LNCaP clone FGC (cell line): ENCODE data around the gene ADD2.

Experiments used
- DNase-seq: peaks from one replicate; pipeline ENCODE4 v3.0.0-alpha.2; 2011; ENCODE audit warnings: low read depth
- H3K4me3 ChIP-seq: 2 replicates; pipeline ENCODE4 v1.5.1; 2011; ENCODE audit warnings: mild to moderate bottlenecking, low read depth, low read length, control low read depth
- TF ChIP-seq, protein P1 (sequence below): IDR thresholded peaks from 2 replicates; pipeline ENCODE4 v1.5.1; 2012; ENCODE audit warnings: mild to moderate bottlenecking; ENCODE audit not compliant: control insufficient read depth, insufficient read depth; ENCODE audit errors: extremely low read depth

ADD2 gene

DNA sequence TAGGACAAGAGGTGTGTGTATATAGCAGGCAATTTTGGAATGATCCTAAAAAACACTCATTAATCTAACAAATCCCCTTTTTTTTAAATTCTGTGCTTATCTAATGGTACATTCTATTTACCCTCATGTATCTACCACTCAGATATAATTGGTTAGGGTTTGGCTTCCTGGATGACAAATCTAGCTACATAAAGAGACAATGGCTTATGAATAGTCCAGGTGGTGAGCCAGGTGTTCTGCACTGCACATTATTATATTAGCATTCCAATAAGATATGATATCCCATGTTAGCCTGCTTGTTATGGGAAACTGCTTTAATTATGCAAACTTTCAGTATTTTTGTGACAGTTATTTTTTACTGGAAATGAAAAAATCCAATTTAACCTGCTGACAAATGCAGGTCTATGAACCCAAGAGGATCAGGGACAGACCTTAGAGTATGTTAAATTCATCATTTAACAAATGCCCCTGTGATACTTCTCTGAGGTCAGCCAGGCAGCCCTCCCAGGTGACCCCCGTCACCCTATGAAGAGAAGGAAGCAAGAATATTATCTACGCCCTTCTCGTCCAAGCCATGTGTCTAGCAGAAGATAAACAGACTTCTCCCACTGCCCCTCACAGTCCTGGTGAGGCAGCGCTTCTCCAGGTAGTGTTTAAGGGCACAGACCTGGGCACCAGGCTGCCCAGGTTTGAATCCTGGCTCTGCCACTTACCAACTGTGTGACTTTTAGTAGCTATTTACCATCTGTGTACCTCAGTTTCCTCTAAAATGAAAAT lies 83.0 kb downstream of the ADD2 start:
- no peak for DNase-seq
- H3K4me3 ChIP-seq, result no peak overlapping the region
- TF ChIP-seq, protein P1, sequence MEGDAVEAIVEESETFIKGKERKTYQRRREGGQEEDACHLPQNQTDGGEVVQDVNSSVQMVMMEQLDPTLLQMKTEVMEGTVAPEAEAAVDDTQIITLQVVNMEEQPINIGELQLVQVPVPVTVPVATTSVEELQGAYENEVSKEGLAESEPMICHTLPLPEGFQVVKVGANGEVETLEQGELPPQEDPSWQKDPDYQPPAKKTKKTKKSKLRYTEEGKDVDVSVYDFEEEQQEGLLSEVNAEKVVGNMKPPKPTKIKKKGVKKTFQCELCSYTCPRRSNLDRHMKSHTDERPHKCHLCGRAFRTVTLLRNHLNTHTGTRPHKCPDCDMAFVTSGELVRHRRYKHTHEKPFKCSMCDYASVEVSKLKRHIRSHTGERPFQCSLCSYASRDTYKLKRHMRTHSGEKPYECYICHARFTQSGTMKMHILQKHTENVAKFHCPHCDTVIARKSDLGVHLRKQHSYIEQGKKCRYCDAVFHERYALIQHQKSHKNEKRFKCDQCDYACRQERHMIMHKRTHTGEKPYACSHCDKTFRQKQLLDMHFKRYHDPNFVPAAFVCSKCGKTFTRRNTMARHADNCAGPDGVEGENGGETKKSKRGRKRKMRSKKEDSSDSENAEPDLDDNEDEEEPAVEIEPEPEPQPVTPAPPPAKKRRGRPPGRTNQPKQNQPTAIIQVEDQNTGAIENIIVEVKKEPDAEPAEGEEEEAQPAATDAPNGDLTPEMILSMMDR, result no peak

DNA sequence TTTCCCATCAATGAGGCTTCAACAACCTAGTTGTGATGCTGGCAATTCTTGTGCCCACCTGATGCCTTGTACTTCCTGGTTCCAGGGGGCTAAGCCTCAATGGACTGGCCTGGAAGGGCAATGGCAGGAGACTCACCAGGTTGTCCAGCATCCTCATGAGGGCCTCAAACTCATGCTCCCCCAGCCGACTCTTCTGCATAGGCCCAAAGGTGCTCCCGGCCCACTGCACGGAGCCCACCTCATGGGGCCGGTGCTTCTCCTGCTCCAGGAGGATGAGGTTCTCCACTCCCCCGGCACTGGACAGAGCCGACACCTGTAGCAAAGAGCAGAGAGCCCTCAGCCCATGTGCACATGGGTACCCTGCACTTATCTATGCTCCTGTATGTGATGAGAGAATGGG lies 84.5 kb downstream of the ADD2 start:
- TF ChIP-seq, protein P1, result no peak
- DNase-seq, result no peak
- H3K4me3 ChIP-seq, result no peak overlapping the region

DNA sequence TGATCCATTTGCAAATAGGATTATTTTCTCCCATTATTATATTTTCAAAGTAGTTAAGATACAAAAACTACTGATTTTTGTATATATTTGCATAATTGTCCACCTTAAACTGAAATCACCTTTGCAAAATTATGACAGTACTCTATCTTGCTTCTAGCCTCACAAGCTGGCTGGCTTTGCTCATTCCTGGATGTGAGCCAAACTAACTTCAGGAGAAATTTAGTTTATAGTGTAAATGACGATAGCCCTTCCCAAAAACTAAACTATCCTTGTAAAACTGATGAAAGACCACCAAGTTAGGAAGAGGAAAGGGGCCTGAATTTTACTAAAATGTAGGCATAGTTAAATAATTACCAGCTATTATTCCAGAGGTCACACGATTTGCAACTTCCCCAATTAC lies 87.3 kb downstream of the ADD2 start:
- TF ChIP-seq, protein P1, result no peak
- no peak for DNase-seq
- H3K4me3 ChIP-seq, result no peak overlapping the region

DNA sequence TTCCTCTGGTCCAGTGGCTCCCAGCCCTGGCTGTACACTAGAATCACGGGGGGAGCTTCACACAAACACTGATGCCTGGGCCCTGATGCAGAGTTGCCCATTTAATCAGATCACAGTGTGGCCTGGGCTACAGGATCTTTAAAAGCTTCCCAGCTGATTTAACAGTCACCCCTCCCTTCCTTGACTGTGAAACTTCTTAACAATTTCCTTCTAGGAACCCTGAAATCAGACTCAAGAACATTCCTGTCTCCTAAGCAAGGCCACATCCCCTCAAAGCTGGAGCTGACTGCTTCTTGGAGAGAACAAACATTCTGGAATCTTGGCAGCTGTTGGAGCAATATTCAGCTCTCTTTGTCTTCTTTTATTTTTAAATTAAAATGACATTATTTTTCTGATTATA lies 88.7 kb downstream of the ADD2 start:
- no peak overlapping the region for H3K4me3 ChIP-seq
- DNase-seq, result no peak
- TF ChIP-seq, protein P1, result no peak

DNA sequence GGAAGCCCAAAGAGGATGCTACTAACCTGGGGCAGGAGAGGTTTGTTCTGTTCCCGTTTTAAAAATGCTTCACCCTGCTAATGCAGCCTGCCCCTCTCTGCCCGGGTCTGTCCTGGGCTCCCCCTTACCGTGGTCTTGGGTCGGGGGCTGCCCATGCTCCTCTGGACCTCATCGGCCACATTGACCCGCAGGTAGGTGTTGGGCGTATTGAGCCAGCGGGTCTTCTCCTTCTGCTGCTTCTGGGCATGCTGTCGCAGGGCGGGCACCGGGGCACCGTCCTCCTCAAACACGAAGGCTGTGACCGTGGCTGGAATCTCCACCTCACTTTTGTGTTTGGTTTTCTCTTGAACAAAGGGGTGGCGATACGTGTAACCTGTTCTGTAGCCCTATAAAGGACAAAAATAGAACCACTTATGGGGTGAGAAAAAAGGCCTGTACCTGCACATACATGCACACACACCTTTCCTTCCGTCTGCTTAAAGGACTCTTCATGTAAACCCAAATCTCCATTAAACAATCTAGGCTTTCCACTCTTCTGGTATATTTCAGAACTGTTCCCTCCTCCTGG lies 89.3 kb downstream of the ADD2 start:
- no peak overlapping the region for H3K4me3 ChIP-seq
- TF ChIP-seq, protein P1, result no peak
- DNase-seq, result no peak

DNA sequence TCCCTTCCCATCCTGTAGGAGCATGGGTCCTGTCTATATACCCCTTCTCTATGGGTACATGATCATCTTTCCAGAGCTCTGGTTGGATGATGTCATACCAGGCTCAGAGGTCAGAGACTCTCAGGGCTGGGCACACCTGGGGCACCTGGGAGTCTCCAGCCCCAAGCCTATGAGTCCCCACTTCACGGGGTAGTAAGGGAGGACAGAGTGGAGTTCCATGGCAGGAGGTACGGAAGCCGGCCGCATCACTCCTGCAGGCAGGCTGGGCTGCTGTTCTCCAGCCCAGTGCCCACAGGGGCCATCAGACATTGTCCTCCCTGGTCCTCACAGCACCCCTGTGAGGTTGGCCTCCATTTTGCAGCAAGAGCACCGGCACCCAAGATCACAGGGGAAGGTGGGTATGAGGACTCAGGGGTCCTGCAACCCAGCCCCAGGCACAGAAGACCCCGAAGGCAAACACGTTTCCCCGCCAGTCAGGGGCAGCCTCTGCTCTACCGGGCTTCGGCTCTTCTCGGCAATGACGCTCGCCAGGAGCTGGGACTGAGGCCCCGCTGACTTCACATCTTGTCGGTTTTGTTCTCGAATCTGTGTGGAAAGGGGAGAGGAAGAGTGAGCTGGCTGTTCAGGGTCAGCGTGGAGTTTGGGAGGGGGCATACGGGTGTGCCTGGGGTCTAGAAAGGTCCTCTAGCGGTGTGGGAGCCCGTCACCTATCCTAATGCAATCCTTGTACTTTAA lies 91.5 kb downstream of the ADD2 start:
- no peak overlapping the region for H3K4me3 ChIP-seq
- TF ChIP-seq, protein P1, result no peak
- no peak for DNase-seq

DNA sequence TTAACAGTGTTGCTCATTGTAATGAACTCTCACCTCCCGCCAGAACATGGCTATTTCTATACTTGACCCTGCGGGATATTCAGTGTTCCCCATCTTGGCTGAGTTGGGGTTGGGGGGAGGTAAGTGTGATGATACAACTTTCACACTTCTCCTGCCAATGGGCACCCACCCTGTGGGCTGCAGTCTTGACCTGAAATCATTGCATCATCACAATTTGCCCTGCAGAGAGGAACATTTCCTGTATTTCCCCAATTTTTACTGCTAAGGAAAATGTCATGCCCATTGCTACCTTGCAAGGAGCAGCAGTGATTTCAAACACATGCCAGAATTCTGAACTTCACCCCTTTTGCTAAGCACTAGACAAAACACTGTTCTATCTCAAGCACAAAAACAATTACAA lies 92.1 kb downstream of the ADD2 start:
- H3K4me3 ChIP-seq, result no peak overlapping the region
- no peak for DNase-seq
- TF ChIP-seq, protein P1, result no peak
